Gastrocnemius medialis (tissue), 4 donors: Measurements from ENCODE around the gene RELT. TPM values are rescaled to one million over a fixed set of nuclear protein-coding genes. Genes with fewer than 3 reads are reported as not detected.

ENCODE experiments used
- ATAC-seq, 2 donors: fragments of 150-250 bp; one replicate each; pipeline ENCODE4 v1.9.1; 2016
- DNase-seq, 2 donors: peaks; one replicate each; pipeline ENCODE4 v3.0.0-alpha.2; 2019
- H3K27ac ChIP-seq, 4 donors: fragments of 200-600 bp; sonication (generic); 1 replicate in 1 of 4; 2 replicates in 3 of 4; pipeline ENCODE4 v1.5.1; 2016 to 2018; ENCODE audit warnings: mild to moderate bottlenecking in 2 of 4, moderate library complexity in 1 of 4
- H3K27me3 ChIP-seq, 3 donors: fragments of 200-600 bp; sonication (generic) in 2 of 3; 1 replicate in 1 of 3; 2 replicates in 2 of 3; pipeline versions ENCODE4 v1.5.1 to v1.6.0; 2016 to 2019; ENCODE audit warnings: mild to moderate bottlenecking in 1 of 3, moderate library complexity in 1 of 3
- H3K36me3 ChIP-seq, 2 donors: fragments of 200-600 bp; sonication (generic) in 1 of 2; one replicate each; pipeline ENCODE4 v1.5.1; 2017 to 2018
- H3K4me1 ChIP-seq, 2 donors: fragments of 200-600 bp; sonication (generic) in 1 of 2; one replicate each; pipeline ENCODE4 v1.5.1; 2016 to 2017; ENCODE audit warnings: mild to moderate bottlenecking in 2 of 2
- H3K4me3 ChIP-seq, 4 donors: fragments of 200-600 bp; sonication (generic) in 3 of 4; 1 replicate in 1 of 4; 2 replicates in 3 of 4; pipeline ENCODE4 v1.5.1; 2016 to 2019; ENCODE audit warnings: mild to moderate bottlenecking in 2 of 4
- H3K9me3 ChIP-seq, 3 donors: fragments of 200-600 bp; sonication (generic) in 2 of 3; 1 replicate in 1 of 3; 2 replicates in 2 of 3; pipeline ENCODE4 v1.5.1; 2016 to 2019
- CTCF ChIP-seq, 5 experiments: fragments of 450-650 bp in 3 of 5; fragments of 200-600 bp in 2 of 5; sonication (generic) in 2 of 5; IDR thresholded peaks in 4 of 5; conservative IDR thresholded peaks in 1 of 5; 1 replicate in 4 of 5; 2 replicates in 1 of 5; pipeline ENCODE4 v1.5.1; 2016 to 2019; ENCODE audit warnings: antibody characterized with exemption in 5 of 5, mild to moderate bottlenecking in 3 of 5, moderate library complexity in 3 of 5
- POLR2A ChIP-seq, 2 donors: fragments of 450-650 bp; IDR thresholded peaks; one replicate each; pipeline ENCODE4 v1.6.1; 2017; ENCODE audit warnings: antibody characterized with exemption in 2 of 2, mild to moderate bottlenecking in 2 of 2, moderate library complexity in 2 of 2
- in situ Hi-C, 4 donors: fragments of 200-750 bp; cut with MboI; loops; one replicate each; pipeline versions ENCODE4 v1.15.0 to v1.8.0; 2017; ENCODE audit warnings: low sequenced_read_pairs in 4 of 4
- intact Hi-C: fragments of 100-400 bp; cut with DNase I; formaldehyde crosslinking; loops from one replicate; pipeline ENCODE4 v1.15.1; 2023; ENCODE audit warnings: low total_unique reads
- total RNA-seq, 4 donors: library from RNA; depleted of rRNA; stranded (reverse); fragments of >200 nt; gene quantifications; one replicate each; pipeline versions ENCODE4 v1.1.0 to v1.2.3, GENCODE V29; 2016

The RELT gene
- total RNA-seq, 4 donors from 2014 or later = 18.5 to 63.5 (median 36.7) TPM

GRCh38 chr11:73346186-73346935 is 29.8 kb upstream of the RELT start:
- intact Hi-C loops = no loop called here

GRCh38 chr11:73347067-73347466 is 29.1 kb upstream of the RELT start:
- Histone ChIP-seq H3K27me3 (no peaks in the 10 kb centered on the region), H3K27ac (no peak overlapping the region), H3K36me3 (no peaks in the 10 kb centered on the region), H3K4me1 (peaks cover 5 to 14% of the 10 kb centered on the region in 2 donors), H3K9me3 (no peaks in the 10 kb centered on the region), H3K4me3 (no peak overlapping the region)
- no peak for TF ChIP-seq POLR2A (IDR thresholded peaks at IDR 0.05)
- TF ChIP-seq CTCF (IDR thresholded peaks at IDR 0.05 in 4 of 5, conservative IDR thresholded peaks at IDR 0.05 in 1 of 5) = no peak
- intact Hi-C loops = no loop called here
- DNase-seq = no peak
- ATAC-seq = no peak
- in situ Hi-C loops = no loop called here

More at GRCh38 chr11:73346186-73346935, 29.8 kb upstream of the RELT start:
- Histone ChIP-seq H3K36me3 (no peaks in the 10 kb centered on the region), H3K27me3 (no peaks in the 10 kb centered on the region), H3K4me1 (peaks cover 1 to 14% of the 10 kb centered on the region in 2 donors), H3K27ac (no peak overlapping the region), H3K4me3 (no peak overlapping the region), H3K9me3 (no peaks in the 10 kb centered on the region)
- no peak for DNase-seq
- ATAC-seq = no peak
- TF ChIP-seq CTCF (IDR thresholded peaks at IDR 0.05 in 4 of 5, conservative IDR thresholded peaks at IDR 0.05 in 1 of 5) (no peak), POLR2A (IDR thresholded peaks at IDR 0.05) (no peak)
- in situ Hi-C loops = no loop called here

GRCh38 chr11:73348838-73349237 is 27.4 kb upstream of the RELT start:
- Histone ChIP-seq H3K4me3 (no peak overlapping the region), H3K27me3 (no peaks in the 10 kb centered on the region), H3K27ac (no peak overlapping the region), H3K36me3 (no peaks in the 10 kb centered on the region), H3K4me1 (peaks cover 3 to 5% of the 10 kb centered on the region in 2 donors), H3K9me3 (no peaks in the 10 kb centered on the region)
- no peak for DNase-seq
- in situ Hi-C loops (no loop called here), intact Hi-C loops (no loop called here)
- ATAC-seq = no peak
- no peak for TF ChIP-seq CTCF (IDR thresholded peaks at IDR 0.05 in 4 of 5, conservative IDR thresholded peaks at IDR 0.05 in 1 of 5)
- no peak for TF ChIP-seq POLR2A (IDR thresholded peaks at IDR 0.05)

GRCh38 chr11:73349633-73350032 is 26.6 kb upstream of the RELT start:
- in situ Hi-C loops (loop anchor here (5.0 to 10.0 kb wide), 3 partner anchors 43 to 315 kb away; no protein-coding TSS in a partner anchor), intact Hi-C loops (loop anchor here (2.0 kb wide), 1 partner anchor 25 kb away; no protein-coding TSS in a partner anchor)
- DNase-seq = no peak
- peaks cover 3 to 5% of the 10 kb centered on the region in 2 donors for H3K4me1 ChIP-seq
- no peak overlapping the region for H3K4me3 ChIP-seq
- no peaks in the 10 kb centered on the region for H3K9me3 ChIP-seq
- TF ChIP-seq CTCF (IDR thresholded peaks at IDR 0.05 in 4 of 5, conservative IDR thresholded peaks at IDR 0.05 in 1 of 5) (no peak), POLR2A (IDR thresholded peaks at IDR 0.05) (no peak)
- H3K27me3 ChIP-seq = no peaks in the 10 kb centered on the region
- no peak for ATAC-seq
- no peaks in the 10 kb centered on the region for H3K36me3 ChIP-seq
- no peak overlapping the region for H3K27ac ChIP-seq
